ENCODE results near the gene GNG4.

Gene GNG4

GRCh38 chr1:235617140-235617539, 32.4 kb downstream of the GNG4 start:
- TF ChIP-seq MYC (IDR thresholded peaks at IDR 0.05; ENCODE audit: low read depth, low read length) (no peak), CTCF (IDR thresholded peaks at IDR 0.05; ENCODE audit: low read depth, low read length) (no peak), POLR2A (IDR thresholded peaks at IDR 0.05; ENCODE audit: extremely low read depth, insufficient read length) (no peak), MAX (IDR thresholded peaks at IDR 0.05; ENCODE audit: low read depth, low read length) (no peak)
- DNase-seq (ENCODE audit: low read depth), result no peak
- H3K4me3 ChIP-seq (ENCODE audit: low read depth, low read length), result no peak overlapping the region

- no peak for DNase-seq (ENCODE audit: low read depth)
- H3K4me3 ChIP-seq (ENCODE audit: low read depth, low read length), result no peak overlapping the region
- TF ChIP-seq POLR2A (IDR thresholded peaks at IDR 0.05; ENCODE audit: extremely low read depth, insufficient read length) (no peak), MYC (IDR thresholded peaks at IDR 0.05; ENCODE audit: low read depth, low read length) (no peak), CTCF (IDR thresholded peaks at IDR 0.05; ENCODE audit: low read depth, low read length) (no peak), MAX (IDR thresholded peaks at IDR 0.05; ENCODE audit: low read depth, low read length) (no peak)
These were observed 35.1 kb downstream of the GNG4 start for GRCh38 chr1:235614442-235614954.

GRCh38 chr1:235613602-235614001, 36.0 kb downstream of the GNG4 start:
- DNase-seq (ENCODE audit: low read depth), result no peak
- no peak overlapping the region for H3K4me3 ChIP-seq (ENCODE audit: low read depth, low read length)
- no peak for TF ChIP-seq MAX (IDR thresholded peaks at IDR 0.05; ENCODE audit: low read depth, low read length)
- TF ChIP-seq CTCF (IDR thresholded peaks at IDR 0.05; ENCODE audit: low read depth, low read length), result no peak
- TF ChIP-seq POLR2A (IDR thresholded peaks at IDR 0.05; ENCODE audit: extremely low read depth, insufficient read length), result no peak
- TF ChIP-seq MYC (IDR thresholded peaks at IDR 0.05; ENCODE audit: low read depth, low read length), result no peak

- DNase-seq (ENCODE audit: low read depth), result no peak
- TF ChIP-seq POLR2A (IDR thresholded peaks at IDR 0.05; ENCODE audit: extremely low read depth, insufficient read length) (no peak), CTCF (IDR thresholded peaks at IDR 0.05; ENCODE audit: low read depth, low read length) (no peak), MYC (IDR thresholded peaks at IDR 0.05; ENCODE audit: low read depth, low read length) (no peak)
- no peak overlapping the region for H3K4me3 ChIP-seq (ENCODE audit: low read depth, low read length)
These were observed 36.8 kb downstream of the GNG4 start for GRCh38 chr1:235612761-235613160.

- DNase-seq (ENCODE audit: low read depth), result no peak
- no peak overlapping the region for H3K4me3 ChIP-seq (ENCODE audit: low read depth, low read length)
- TF ChIP-seq MYC (IDR thresholded peaks at IDR 0.05; ENCODE audit: low read depth, low read length) (no peak), POLR2A (IDR thresholded peaks at IDR 0.05; ENCODE audit: extremely low read depth, insufficient read length) (no peak), CTCF (IDR thresholded peaks at IDR 0.05; ENCODE audit: low read depth, low read length) (no peak), MAX (IDR thresholded peaks at IDR 0.05; ENCODE audit: low read depth, low read length) (no peak)
These were observed 39.4 kb downstream of the GNG4 start for GRCh38 chr1:235610157-235610556.

GRCh38 chr1:235608278-235608677, 41.3 kb downstream of the GNG4 start:
- no peak for DNase-seq (ENCODE audit: low read depth)
- H3K4me3 ChIP-seq (ENCODE audit: low read depth, low read length), result no peak overlapping the region
- TF ChIP-seq POLR2A (IDR thresholded peaks at IDR 0.05; ENCODE audit: extremely low read depth, insufficient read length) (no peak), CTCF (IDR thresholded peaks at IDR 0.05; ENCODE audit: low read depth, low read length) (no peak), MAX (IDR thresholded peaks at IDR 0.05; ENCODE audit: low read depth, low read length) (no peak), MYC (IDR thresholded peaks at IDR 0.05; ENCODE audit: low read depth, low read length) (no peak)
